Activated CD8-positive, alpha-beta memory T cell treated with anti-CD3 and anti-CD28 coated beads for 1 hour (primary cell): Measurements from ENCODE around the gene HECTD1.
"Not testable (repeated sequence)": the region's sequence is repeated elsewhere in the genome, so short reads cannot be mapped to it uniquely, and the experiment has no call there.

Source experiments
- DNase-seq, 2 donors: peaks; one replicate each; pipeline ENCODE4 v3.0.0-alpha.2; 2020; ENCODE audit warnings: low read depth in 1 of 2; ENCODE audit errors: extremely low read depth in 1 of 2

Gene HECTD1

DNA sequence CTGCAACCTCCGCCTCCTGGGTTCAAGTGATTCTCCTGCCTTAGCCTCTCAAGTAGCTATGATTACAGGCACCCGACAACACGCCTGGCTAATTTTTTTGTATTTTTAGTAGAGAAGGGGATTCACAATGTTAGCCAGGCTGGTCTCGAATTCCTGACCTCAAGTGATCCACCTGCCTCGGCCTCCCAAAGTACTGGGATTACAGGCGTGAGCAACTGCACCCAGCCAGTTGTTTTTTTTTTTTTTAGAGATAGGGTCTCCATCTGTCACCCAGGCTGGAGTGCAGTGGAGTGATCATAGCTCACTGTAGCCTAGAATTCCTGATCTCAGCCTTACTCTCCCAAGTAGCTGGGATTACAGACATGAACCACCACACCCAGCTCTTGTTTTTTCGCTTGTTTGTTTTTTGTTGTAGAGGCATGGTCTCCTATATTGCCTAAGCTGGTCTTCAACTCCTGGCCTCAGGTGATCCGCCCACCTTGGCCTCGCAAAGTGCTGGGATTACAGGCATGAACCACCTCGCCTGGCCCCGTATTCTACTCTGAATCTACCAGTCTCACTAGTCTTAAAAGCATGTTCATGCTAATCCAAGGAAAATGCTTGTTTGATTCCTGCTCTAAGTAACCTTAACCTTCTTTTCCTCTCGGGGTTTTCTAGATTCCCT is 149.8 kb downstream of the HECTD1 start:
- DNase-seq: no peak

DNA sequence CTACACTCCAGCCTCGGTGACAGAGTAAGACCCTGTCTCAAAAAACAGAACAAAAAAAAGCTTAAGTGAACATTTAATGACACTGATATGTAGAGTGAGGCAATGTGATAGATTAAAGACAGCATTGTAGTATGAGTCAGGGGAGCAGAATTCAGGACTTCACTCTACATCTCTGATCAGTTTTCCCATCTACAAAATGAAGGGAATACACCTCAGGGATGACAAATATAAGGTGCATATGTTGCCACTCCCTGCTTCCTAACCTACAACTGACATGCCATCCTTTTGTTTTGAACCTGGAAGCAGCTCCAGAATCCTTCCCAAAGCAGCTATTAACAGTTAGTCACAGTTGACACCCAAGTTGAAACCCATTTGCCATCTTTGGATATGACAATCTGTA is 150.6 kb downstream of the HECTD1 start:
- DNase-seq: no peak

DNA sequence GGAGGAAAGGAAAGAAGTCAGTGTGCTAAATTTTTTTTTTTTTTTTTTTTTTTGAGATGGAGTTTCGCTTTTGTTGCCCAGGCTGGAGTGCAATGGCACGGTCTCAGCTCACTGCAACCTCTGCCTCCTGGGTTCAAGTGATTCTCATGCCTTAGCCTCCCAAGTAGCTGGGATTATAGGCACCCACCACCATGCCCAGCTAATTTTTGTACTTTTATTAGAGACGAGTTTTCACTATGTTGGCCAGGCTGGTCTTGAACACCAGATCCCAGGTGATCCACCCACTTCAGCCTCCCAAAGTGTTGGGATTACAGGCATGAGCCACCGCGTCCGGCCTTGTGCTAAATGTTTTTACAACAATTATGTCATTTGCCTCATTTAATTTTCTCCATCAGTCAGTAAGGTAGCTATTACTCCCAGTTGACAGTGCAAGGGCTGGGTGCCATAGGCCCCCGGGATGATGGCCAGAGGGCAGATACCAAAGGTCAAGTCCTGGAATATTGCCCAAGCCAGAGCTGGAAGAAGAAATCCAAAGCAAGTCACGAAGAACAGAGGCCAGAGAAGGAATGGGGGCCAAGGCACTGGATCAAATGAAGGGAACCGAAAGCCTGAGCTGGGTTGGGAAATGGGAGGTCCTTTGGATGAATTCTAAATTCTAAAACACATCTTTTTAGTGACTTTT is 154.5 kb downstream of the HECTD1 start:
- not testable (repeated sequence) for DNase-seq

DNA sequence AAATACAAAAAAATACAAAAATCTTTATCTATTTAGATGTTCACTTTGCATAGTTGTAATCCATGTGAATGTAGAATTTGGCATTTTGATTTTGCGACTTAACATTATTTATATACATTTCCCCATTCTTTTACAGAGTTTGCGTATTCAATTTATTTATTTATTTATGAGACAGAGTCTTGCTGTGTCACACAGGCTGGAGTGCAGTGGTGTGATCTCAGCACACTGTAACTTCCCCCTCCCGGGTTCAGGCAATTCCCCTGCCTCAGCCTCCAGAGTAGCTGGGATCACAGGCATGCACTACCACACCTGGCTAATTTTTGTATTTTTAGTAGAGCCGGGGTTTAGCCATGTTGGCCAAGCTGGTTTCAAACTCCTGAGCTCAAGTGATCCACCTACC is 156.1 kb downstream of the HECTD1 start:
- no peak for DNase-seq

DNA sequence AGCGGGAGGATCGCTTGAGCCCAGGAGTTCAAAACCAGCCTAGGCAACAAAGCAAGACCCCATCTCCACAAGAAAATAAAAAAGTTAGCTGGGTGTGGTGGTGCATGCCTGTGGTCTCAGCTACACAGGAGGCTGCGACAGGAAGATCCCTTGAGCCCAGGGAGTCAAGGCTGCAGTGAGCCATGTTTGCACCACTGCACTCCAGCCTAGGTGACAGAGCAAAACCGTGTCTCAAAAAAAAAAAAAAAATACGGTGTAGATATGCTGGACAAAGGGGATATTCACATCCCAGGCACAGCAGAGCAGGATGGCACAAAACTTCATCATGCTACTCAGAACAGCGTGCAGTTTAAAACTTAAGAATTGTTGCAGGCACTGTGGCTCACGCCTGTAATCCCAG is 156.6 kb downstream of the HECTD1 start:
- DNase-seq: no peak
